ENCODE results near the gene PEPD.

Gene PEPD

GRCh38 chr19:33467851-33468250 is 53.7 kb downstream of the PEPD start:
- no peak for TF ChIP-seq CTCF (IDR thresholded peaks at IDR 0.05; ENCODE audit: low read depth, low read length, missing control alignments)
- no peak overlapping the region for H3K4me3 ChIP-seq (replicated peaks; ENCODE audit: low read depth, low read length)
- no peak for DNase-seq (ENCODE audit: extremely low read depth, low read depth)

GRCh38 chr19:33465834-33466233 is 55.8 kb downstream of the PEPD start:
- no peak for TF ChIP-seq CTCF (IDR thresholded peaks at IDR 0.05; ENCODE audit: low read depth, low read length, missing control alignments)
- no peak for DNase-seq (ENCODE audit: extremely low read depth, low read depth)
- no peak overlapping the region for H3K4me3 ChIP-seq (replicated peaks; ENCODE audit: low read depth, low read length)

- TF ChIP-seq CTCF (IDR thresholded peaks at IDR 0.05; ENCODE audit: low read depth, low read length, missing control alignments) = no peak
- no peak overlapping the region for H3K4me3 ChIP-seq (replicated peaks; ENCODE audit: low read depth, low read length)
- DNase-seq (ENCODE audit: extremely low read depth, low read depth) = no peak
Observed at GRCh38 chr19:33465371-33465770, 56.2 kb downstream of the PEPD start.

GRCh38 chr19:33464733-33465115 is 56.9 kb downstream of the PEPD start:
- DNase-seq (ENCODE audit: extremely low read depth, low read depth) = no peak
- TF ChIP-seq CTCF (IDR thresholded peaks at IDR 0.05; ENCODE audit: low read depth, low read length, missing control alignments) = no peak
- H3K4me3 ChIP-seq (replicated peaks; ENCODE audit: low read depth, low read length) = no peak overlapping the region

DNA sequence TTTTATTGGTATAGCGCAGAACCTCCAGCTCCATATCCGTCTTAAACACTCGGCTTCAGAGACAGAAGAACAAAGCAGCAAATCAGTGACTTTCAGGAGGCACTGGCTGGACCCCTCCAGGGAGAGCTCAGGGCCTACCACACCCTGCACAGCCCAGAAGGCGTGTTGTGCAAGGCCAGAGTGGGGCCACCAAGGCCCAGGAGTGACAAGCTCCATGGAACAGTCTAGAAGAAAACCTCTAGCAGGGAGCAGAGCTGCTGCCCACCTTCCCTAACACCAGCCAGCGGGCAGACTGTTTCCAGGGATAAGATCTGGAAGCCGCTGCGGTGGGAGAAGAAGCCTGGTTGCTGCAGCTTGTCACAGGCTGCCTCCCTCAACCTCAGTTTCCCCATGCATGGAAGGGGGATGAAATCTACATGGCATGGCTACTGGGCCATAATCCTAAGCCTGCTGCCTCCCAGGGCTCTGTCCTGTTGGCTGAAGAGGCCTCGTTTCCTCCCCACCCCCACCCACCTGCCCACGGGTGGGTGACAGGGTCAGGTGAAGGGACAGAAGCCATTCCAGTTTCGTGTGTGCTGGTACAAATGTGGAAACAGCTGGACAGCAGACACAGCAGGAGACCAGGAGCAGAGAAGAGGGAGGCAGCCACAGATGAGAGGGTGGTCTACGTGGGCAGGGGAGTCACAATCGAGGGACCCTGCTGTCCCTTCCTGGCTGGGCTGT is 57.4 kb downstream of the PEPD start:
- DNase-seq (ENCODE audit: extremely low read depth, low read depth) = no peak
- TF ChIP-seq CTCF (IDR thresholded peaks at IDR 0.05; ENCODE audit: low read depth, low read length, missing control alignments) = no peak
- no peak overlapping the region for H3K4me3 ChIP-seq (replicated peaks; ENCODE audit: low read depth, low read length)

GRCh38 chr19:33463199-33463598 is 58.4 kb downstream of the PEPD start:
- TF ChIP-seq CTCF (IDR thresholded peaks at IDR 0.05; ENCODE audit: low read depth, low read length, missing control alignments) = no peak
- DNase-seq (ENCODE audit: extremely low read depth, low read depth) = no peak
- H3K4me3 ChIP-seq (replicated peaks; ENCODE audit: low read depth, low read length) = no peak overlapping the region
